Esophagus muscularis mucosa (tissue), 4 donors: ENCODE results near the gene KAT7.

Source experiments
- EP300 ChIP-seq: sonication (generic); formaldehyde crosslinking; IDR thresholded peaks from one replicate; pipeline ENCODE4 v1.6.1; 2017; ENCODE audit warnings: antibody characterized with exemption
- POLR2A ChIP-seq: fragments of 450-650 bp; IDR thresholded peaks from one replicate; pipeline ENCODE4 v1.6.1; 2017; ENCODE audit warnings: antibody characterized with exemption, moderate library complexity, mild to moderate bottlenecking, low read depth
- TF ChIP-seq, protein P1 (sequence below), 3 experiments: fragments of 200-600 bp in 2 of 3; fragments of 450-650 bp in 1 of 3; sonication (generic) in 2 of 3; IDR thresholded peaks; one replicate each; pipeline ENCODE4 v1.5.1; 2017 to 2019; ENCODE audit warnings: antibody characterized with exemption in 3 of 3, mild to moderate bottlenecking in 2 of 3, moderate library complexity in 1 of 3

DNA sequence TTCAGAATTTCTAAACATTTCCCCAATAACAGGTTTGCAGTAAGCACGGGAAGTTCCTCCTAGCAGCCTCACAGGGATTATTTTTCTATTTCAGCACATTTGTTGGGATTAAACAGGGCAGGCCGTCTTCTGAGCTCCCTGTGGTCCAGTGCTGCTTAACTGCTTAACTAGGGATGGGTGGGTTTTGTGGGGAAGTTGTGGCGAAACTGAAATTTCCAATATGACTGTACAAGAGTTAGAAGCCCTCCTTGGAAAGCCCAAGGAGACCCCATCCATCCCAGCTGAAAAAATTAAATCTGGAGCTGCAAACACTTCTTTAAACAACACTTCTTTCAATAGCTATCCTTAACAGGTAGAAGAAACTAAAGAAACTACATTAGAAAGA is 46.8 kb upstream of the KAT7 start:
- TF ChIP-seq, protein P1, sequence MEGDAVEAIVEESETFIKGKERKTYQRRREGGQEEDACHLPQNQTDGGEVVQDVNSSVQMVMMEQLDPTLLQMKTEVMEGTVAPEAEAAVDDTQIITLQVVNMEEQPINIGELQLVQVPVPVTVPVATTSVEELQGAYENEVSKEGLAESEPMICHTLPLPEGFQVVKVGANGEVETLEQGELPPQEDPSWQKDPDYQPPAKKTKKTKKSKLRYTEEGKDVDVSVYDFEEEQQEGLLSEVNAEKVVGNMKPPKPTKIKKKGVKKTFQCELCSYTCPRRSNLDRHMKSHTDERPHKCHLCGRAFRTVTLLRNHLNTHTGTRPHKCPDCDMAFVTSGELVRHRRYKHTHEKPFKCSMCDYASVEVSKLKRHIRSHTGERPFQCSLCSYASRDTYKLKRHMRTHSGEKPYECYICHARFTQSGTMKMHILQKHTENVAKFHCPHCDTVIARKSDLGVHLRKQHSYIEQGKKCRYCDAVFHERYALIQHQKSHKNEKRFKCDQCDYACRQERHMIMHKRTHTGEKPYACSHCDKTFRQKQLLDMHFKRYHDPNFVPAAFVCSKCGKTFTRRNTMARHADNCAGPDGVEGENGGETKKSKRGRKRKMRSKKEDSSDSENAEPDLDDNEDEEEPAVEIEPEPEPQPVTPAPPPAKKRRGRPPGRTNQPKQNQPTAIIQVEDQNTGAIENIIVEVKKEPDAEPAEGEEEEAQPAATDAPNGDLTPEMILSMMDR (IDR thresholded peaks at IDR 0.05) = no peak
- TF ChIP-seq EP300 (no peak), POLR2A (no peak)
